H1 (cell line): ENCODE data around the gene TMEM253. TPM values are rescaled to one million over a fixed set of nuclear protein-coding genes. Genes with fewer than 3 reads are reported as not detected.

Experiments
- CTCF ChIA-PET: fragments of 300-600 bp; sonication (Branson Sonifier 250); formaldehyde crosslinking; loops from one replicate; lab custom pipeline; 2021; ENCODE audit not compliant: partially characterized antibody; lab: Charles Lee
- POLR2A ChIA-PET: fragments of 300-600 bp; sonication (Branson Sonifier 250); formaldehyde crosslinking; loops from one replicate; lab custom pipeline; 2021; ENCODE audit warnings: inconsistent platforms; ENCODE audit not compliant: partially characterized antibody; lab: Charles Lee
- DNase-seq, 2 experiments: peaks; one replicate each; pipeline versions ENCODE4 v3.0.0 to v3.0.0-alpha.2; 2010 to 2022; ENCODE audit warnings: low spot score in 2 of 2, low read depth in 1 of 2, mixed read lengths in 1 of 2
- FAIRE-seq: peaks from 2 replicates; lab custom pipeline; 2011; peaks lifted over from hg19 to GRCh38; lab: Jason Lieb, UNC
- H2AFZ ChIP-seq: 2 replicates; pipeline ENCODE4 v1.8.1; 2012; ENCODE audit warnings: low read length, inconsistent platforms
- H2AK5ac ChIP-seq: 2 replicates; pipeline ENCODE4 v1.6.1; 2013; ENCODE audit warnings: low read depth, low read length
- H2BK120ac ChIP-seq: replicated peaks from 2 replicates; pipeline ENCODE3; 2013; ENCODE audit warnings: low read depth, low read length, inconsistent platforms
- H2BK12ac ChIP-seq: 2 replicates; pipeline ENCODE4 v1.6.1; 2013; ENCODE audit warnings: low read depth, low read length
- H2BK15ac ChIP-seq: 2 replicates; pipeline ENCODE4 v1.6.1; 2013; ENCODE audit warnings: low read length
- H2BK20ac ChIP-seq: 2 replicates; pipeline ENCODE4 v1.6.1; 2013; ENCODE audit warnings: low read length
- H2BK5ac ChIP-seq: 2 replicates; pipeline ENCODE4 v1.6.1; 2013; ENCODE audit warnings: low read depth, low read length
- H3K14ac ChIP-seq: 2 replicates; pipeline ENCODE4 v1.6.1; 2013; ENCODE audit warnings: inconsistent platforms; ENCODE audit not compliant: insufficient read length
- H3K18ac ChIP-seq: 2 replicates; pipeline ENCODE4 v1.6.1; 2013; ENCODE audit warnings: low read length; ENCODE audit errors: extremely low read depth
- H3K23ac ChIP-seq: 2 replicates; pipeline ENCODE4 v1.6.1; 2013; ENCODE audit warnings: inconsistent platforms; ENCODE audit not compliant: insufficient read length
- H3K23me2 ChIP-seq: 2 replicates; pipeline ENCODE4 v1.6.1; 2013; ENCODE audit warnings: low read depth, low read length
- H3K27ac ChIP-seq: 2 replicates; pipeline ENCODE4 v1.6.1; 2011; ENCODE audit warnings: low read depth, low read length, inconsistent platforms
- H3K27me3 ChIP-seq, 4 experiments: replicated peaks in 1 of 4; 1 replicate in 1 of 4; 2 replicates in 3 of 4; pipeline versions ENCODE4 v1.6.1 to v1.8.1; 2011 to 2013; ENCODE audit warnings: low read length in 3 of 4, mild to moderate bottlenecking in 3 of 4, inconsistent platforms in 2 of 4, mixed read lengths in 2 of 4, moderate library complexity in 1 of 4; ENCODE audit not compliant: control insufficient read depth in 3 of 4, insufficient read depth in 3 of 4; ENCODE audit errors: extremely low read depth in 1 of 4
- H3K36me3 ChIP-seq, 4 experiments: 2 replicates each; pipeline versions ENCODE4 v1.6.1 to v1.8.1; 2011 to 2013; ENCODE audit warnings: mild to moderate bottlenecking in 4 of 4, low read length in 3 of 4, moderate library complexity in 2 of 4, control low read depth in 1 of 4, inconsistent platforms in 1 of 4; ENCODE audit not compliant: insufficient read depth in 4 of 4, control insufficient read depth in 2 of 4
- H3K4ac ChIP-seq: replicated peaks from 2 replicates; pipeline ENCODE3; 2013; ENCODE audit warnings: low read length, low read depth, mixed read lengths, inconsistent platforms; ENCODE audit not compliant: insufficient read length
- H3K4me1 ChIP-seq, 4 experiments: replicated peaks in 1 of 4; 1 replicate in 1 of 4; 2 replicates in 3 of 4; pipeline versions ENCODE4 v1.6.1 to v1.8.1; 2011 to 2013; ENCODE audit warnings: low read length in 3 of 4, inconsistent platforms in 2 of 4, mixed read lengths in 1 of 4; ENCODE audit not compliant: insufficient read depth in 4 of 4, control insufficient read depth in 3 of 4
- H3K4me2 ChIP-seq, 2 experiments: 2 replicates each; pipeline versions ENCODE4 v1.6.1 to v1.8.1; 2011 to 2013; ENCODE audit warnings: low read depth in 2 of 2, low read length in 2 of 2, control low read depth in 1 of 2, inconsistent platforms in 1 of 2, mild to moderate bottlenecking in 1 of 2; ENCODE audit not compliant: insufficient read depth in 1 of 2
- H3K4me3 ChIP-seq, 4 experiments: fragments of 200-600, 300-600 bp in 1 of 4; sonication (generic), shearing (Covaris generic), sonication (Bioruptor Twin) in 1 of 4; 2 replicates each; pipeline versions ENCODE4 v1.5.1 to v1.8.1; 2011 to 2016; ENCODE audit warnings: low read length in 4 of 4, low read depth in 3 of 4, control low read depth in 2 of 4, inconsistent platforms in 2 of 4, mild to moderate bottlenecking in 2 of 4, mixed read lengths in 1 of 4, moderate library complexity in 1 of 4; ENCODE audit not compliant: insufficient read depth in 2 of 4; ENCODE audit errors: extremely low read depth in 1 of 4
- H3K56ac ChIP-seq: replicated peaks from 2 replicates; pipeline ENCODE3; 2013; ENCODE audit warnings: low read depth, mild to moderate bottlenecking, mixed read lengths, low read length, inconsistent platforms; ENCODE audit not compliant: insufficient read length
- H3K79me1 ChIP-seq: 2 replicates; pipeline ENCODE4 v1.6.1; 2013; ENCODE audit warnings: low read depth, low read length, control low read depth
- H3K79me2 ChIP-seq, 2 experiments: 2 replicates each; pipeline versions ENCODE4 v1.6.1 to v1.8.1; 2012 to 2013; ENCODE audit warnings: low read length in 2 of 2, mild to moderate bottlenecking in 2 of 2, inconsistent platforms in 1 of 2; ENCODE audit not compliant: insufficient read depth in 2 of 2, control insufficient read depth in 1 of 2
- H3K9ac ChIP-seq, 4 experiments: replicated peaks in 1 of 4; 1 replicate in 1 of 4; 2 replicates in 3 of 4; pipeline versions ENCODE4 v1.6.1 to v1.8.1; 2011 to 2013; ENCODE audit warnings: low read depth in 3 of 4, low read length in 3 of 4, control low read depth in 2 of 4, mild to moderate bottlenecking in 2 of 4, moderate library complexity in 2 of 4, inconsistent platforms in 1 of 4; ENCODE audit errors: extremely low read depth in 1 of 4
- H3K9me3 ChIP-seq, 2 experiments: 2 replicates each; pipeline versions ENCODE4 v1.6.1 to v1.8.1; 2012 to 2013; ENCODE audit warnings: mild to moderate bottlenecking in 2 of 2, moderate library complexity in 2 of 2, control low read depth in 1 of 2, inconsistent platforms in 1 of 2, low read depth in 1 of 2, low read length in 1 of 2, mixed read lengths in 1 of 2; ENCODE audit not compliant: insufficient read depth in 2 of 2
- H4K20me1 ChIP-seq, 2 experiments: replicated peaks in 1 of 2; 2 replicates each; pipeline versions ENCODE3 to v1.8.1; 2011 to 2013; ENCODE audit warnings: inconsistent platforms in 2 of 2, low read length in 2 of 2, mild to moderate bottlenecking in 1 of 2; ENCODE audit not compliant: insufficient read depth in 2 of 2, control insufficient read depth in 1 of 2
- H4K5ac ChIP-seq: 2 replicates; pipeline ENCODE4 v1.6.1; 2013; ENCODE audit warnings: low read length, low read depth, mixed read lengths, inconsistent platforms; ENCODE audit not compliant: insufficient read length
- H4K8ac ChIP-seq: 2 replicates; pipeline ENCODE4 v1.8.0; 2013; ENCODE audit warnings: mild to moderate bottlenecking, moderate library complexity, low read length, inconsistent platforms; ENCODE audit not compliant: insufficient read depth; ENCODE audit errors: extremely low read depth
- H4K91ac ChIP-seq: replicated peaks from 2 replicates; pipeline ENCODE3; 2013; ENCODE audit warnings: low read length, mixed read lengths, inconsistent platforms; ENCODE audit not compliant: insufficient read length
- PHF8 ChIP-seq: fragments of 200-600 bp; sonication (generic); conservative IDR thresholded peaks from 2 replicates; pipeline ENCODE4 v1.7.1; 2012; ENCODE audit warnings: low read depth, mild to moderate bottlenecking, inconsistent platforms, low read length, moderate library complexity
- POLR2AphosphoS5 ChIP-seq: IDR thresholded peaks from 2 replicates; pipeline ENCODE4 v1.6.1; 2011; ENCODE audit warnings: low read depth, low read length
- RNF2 ChIP-seq: fragments of 200-900, 300-1000 bp; sonication (generic); IDR thresholded peaks from 2 replicates; pipeline ENCODE4 v1.7.1; 2016; ENCODE audit warnings: borderline replicate concordance, low read depth, mild to moderate bottlenecking, antibody characterized with exemption, low read length; ENCODE audit not compliant: poor library complexity, severe bottlenecking; ENCODE audit errors: missing control alignments
- TBP ChIP-seq: IDR thresholded peaks from 2 replicates; pipeline ENCODE4 v1.6.1; 2011; ENCODE audit warnings: low read depth, low read length, improper control_type of control experiment
- TEAD4 ChIP-seq: IDR thresholded peaks from 2 replicates; pipeline ENCODE4 v1.6.1; 2012; ENCODE audit warnings: low read depth, low read length, inconsistent platforms, mixed read lengths
- WGBS, 2 experiments: shearing (Covaris generic) in 1 of 2; methylation state at CpG; one replicate each; pipeline versions ENCODE4 v1.1.6 to v1.1.7; 2013 to 2015; ENCODE audit warnings: low lambda C conversion rate in 2 of 2, mixed read lengths in 2 of 2, inconsistent platforms in 1 of 2, low coverage in 1 of 2, missing lambda C conversion rate in 1 of 2; ENCODE audit not compliant: insufficient replicate concordance in 2 of 2, insufficient coverage in 1 of 2, insufficient read length in 1 of 2; ENCODE audit errors: extremely low coverage in 1 of 2, missing lambda C conversion rate in 1 of 2; 5-methylcytosine and 5-hydroxymethylcytosine counted together
- polyA plus RNA-seq, 7 experiments: library from polyadenylated mRNA; depleted of rRNA in 3 of 7; stranded (reverse) in 5 of 7; unstranded in 2 of 7; fragments of >200 nt in 5 of 7; fragments of 200-250 nt in 2 of 7; gene quantifications; 1 replicate in 5 of 7; 2 replicates in 1 of 7; 4 replicates in 1 of 7; pipeline versions ENCODE4 v1.2.1 to v1.2.3, GENCODE V29; 2011 to 2013; ENCODE audit warnings: missing spikeins in 2 of 7, mixed read lengths in 2 of 7
- total RNA-seq: library from RNA; stranded (reverse); fragmentation: NEBNext Ultra II Directional; extraction: Animal tissue kit (Norgen Biotek cat#: 25700); gene quantifications from 2 replicates; pipeline ENCODE4 v1.2.1, GENCODE V29; 2021

Gene TMEM253
- total and polyA plus RNA-seq, 2 of the 8 experiments (the other 6 are each of a cell fraction or from before 2014, with no cell fraction given): 1.9 to 2.2 TPM

DNA sequence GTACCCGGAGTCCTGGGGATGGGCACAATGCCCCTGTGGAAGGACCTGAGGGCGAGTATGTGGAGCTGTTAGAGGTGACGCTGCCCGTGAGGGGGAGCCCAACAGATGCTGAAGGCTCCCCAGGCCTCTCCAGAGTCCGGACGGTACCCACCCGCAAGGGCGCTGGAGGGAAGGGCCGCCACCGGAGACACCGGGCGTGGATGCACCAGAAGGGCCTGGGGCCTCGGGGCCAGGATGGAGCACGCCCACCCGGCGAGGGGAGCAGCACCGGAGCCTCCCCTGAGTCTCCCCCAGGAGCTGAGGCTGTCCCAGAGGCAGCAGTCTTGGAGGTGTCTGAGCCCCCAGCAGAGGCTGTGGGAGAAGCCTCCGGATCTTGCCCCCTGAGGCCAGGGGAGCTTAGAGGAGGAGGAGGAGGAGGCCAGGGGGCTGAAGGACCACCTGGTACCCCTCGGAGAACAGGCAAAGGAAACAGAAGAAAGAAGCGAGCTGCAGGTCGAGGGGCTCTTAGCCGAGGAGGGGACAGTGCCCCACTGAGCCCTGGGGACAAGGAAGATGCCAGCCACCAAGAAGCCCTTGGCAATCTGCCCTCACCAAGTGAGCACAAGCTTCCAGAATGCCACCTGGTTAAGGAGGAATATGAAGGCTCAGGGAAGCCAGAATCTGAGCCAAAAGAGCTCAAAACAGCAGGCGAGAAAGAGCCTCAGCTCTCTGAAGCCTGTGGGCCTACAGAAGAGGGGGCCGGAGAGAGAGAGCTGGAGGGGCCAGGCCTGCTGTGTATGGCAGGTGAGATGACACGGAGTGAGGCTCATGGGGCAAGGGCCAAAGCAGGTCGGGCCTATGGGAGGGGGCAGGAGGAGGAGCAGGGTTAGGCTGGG lies 26.2 kb upstream of the TMEM253 start:
- Histone ChIP-seq H2BK15ac (no peak overlapping the region), H3K27me3 (no peaks in the 10 kb centered on the region), H3K4ac (no peak overlapping the region), H3K9ac (no peak overlapping the region), H3K4me3 (no peak overlapping the region), H3K79me2 (peaks cover 0 to 13% of the 10 kb centered on the region in 2 experiments; a peak in 2 of 4 replicates), H4K91ac (no peak overlapping the region), H3K18ac (no peak overlapping the region), H4K20me1 (peaks cover 2 to 9% of the 10 kb centered on the region in 2 experiments), H3K36me3 (peaks cover 41 to 58% (median 53%) of the 10 kb centered on the region in 4 experiments), H2BK20ac (no peak overlapping the region), H4K5ac (no peak overlapping the region), H2BK5ac (no peak overlapping the region), H3K56ac (no peak overlapping the region), H2AK5ac (no peak overlapping the region), H3K9me3 (no peaks in the 10 kb centered on the region), H3K4me1 (peaks cover 3 to 9% (median 5%) of the 10 kb centered on the region in 4 experiments; a peak in 6 of 7 replicates), H3K23ac (no peak overlapping the region), H3K23me2 (peaks cover 13% of the 10 kb centered on the region; the same call in 1 of the 2 replicates), H2BK120ac (no peak overlapping the region), H3K27ac (no peak overlapping the region), H3K14ac (no peak overlapping the region), H4K8ac (no peak overlapping the region), H3K4me2 (no peak overlapping the region), H3K79me1 (peaks cover 2% of the 10 kb centered on the region), H2AFZ (no peak overlapping the region), H2BK12ac (no peak overlapping the region)
- FAIRE-seq (no peak), DNase-seq (no peak)
- 91% methylated on average over 20 of the region's 26 CpGs; no CpG with 5 or more reads in 1 of the 2 experiments for WGBS, 2 experiments
- POLR2A ChIA-PET: interaction anchor here (0.7 to 12.4 kb wide), 5 partner anchors 10 to 58 kb away, joined by 3 to 245 read pairs (median 5); partner anchors contain the start of genes TMEM253 and ZNF219
- CTCF ChIA-PET: interaction anchor here (1.1 to 6.6 kb wide), 8 partner anchors 9 to 77 kb away, joined by 4 to 110 read pairs (median 14); partner anchors contain the start of gene TMEM253
- TF ChIP-seq TBP: no peak
- no peak for TF ChIP-seq RNF2
- no peak for TF ChIP-seq POLR2AphosphoS5
- no peak for TF ChIP-seq TEAD4
- no peak for TF ChIP-seq PHF8
